ENCODE data around the gene ASTN2. TPM values are rescaled to one million over a fixed set of nuclear protein-coding genes. Genes with fewer than 3 reads are reported as not detected.

The ASTN2 gene
- polyA plus RNA-seq, 2 of the 4 experiments (the other 2 are of a cell fraction): 5.8 to 11.6 TPM

- WGBS (ENCODE audit: missing lambda C conversion rate): 63% methylated on average over 5 of the region's 5 CpGs
- FAIRE-seq: no peak
- TF ChIP-seq HES2 (IDR thresholded peaks at IDR 0.05) (no peak), MAX (IDR thresholded peaks at IDR 0.05) (no peak), SREBF2 (IDR thresholded peaks at IDR 0.05) (no peak), RARB (CRISPR knock-in tag; IDR thresholded peaks at IDR 0.05) (no peak), ELK1 (IDR thresholded peaks at IDR 0.05; ENCODE audit: low read depth, low read length) (no peak), REST (IDR thresholded peaks at IDR 0.05) (no peak), EP300 (IDR thresholded peaks at IDR 0.05) (no peak), RAD21 (conservative IDR thresholded peaks at IDR 0.05 in 1 of 2, IDR thresholded peaks at IDR 0.05 in 1 of 2) (no peak), ESRRA (IDR thresholded peaks at IDR 0.05; ENCODE audit: borderline replicate concordance, low read length) (no peak), EHMT2 (IDR thresholded peaks at IDR 0.05; ENCODE audit: low read depth) (no peak), POLR2A (IDR thresholded peaks at IDR 0.05; ENCODE audit: low read length) (no peak), NR3C1 (IDR thresholded peaks at IDR 0.05) (no peak), NPAS2 (CRISPR knock-in tag; IDR thresholded peaks at IDR 0.05; ENCODE audit: borderline replicate concordance) (no peak)
These were observed 456.0 kb downstream of the ASTN2 start for GRCh38 chr9:116958881-116959280.

GRCh38 chr9:116954731-116955130 lies 460.1 kb downstream of the ASTN2 start:
- Histone ChIP-seq H3K4me3 (no peak overlapping the region), H3K4me1 (no peaks in the 10 kb centered on the region), H3K9me3 (no peaks in the 10 kb centered on the region), H3K4me2 (no peak overlapping the region), H3K27ac (no peak overlapping the region)
- POLR2A ChIA-PET: no interaction called here
- no peak for TF ChIP-seq RARB (CRISPR knock-in tag; IDR thresholded peaks at IDR 0.05)
- no peak for TF ChIP-seq HOXA7 (CRISPR knock-in tag; IDR thresholded peaks at IDR 0.05)
- no peak for TF ChIP-seq CBX2 (IDR thresholded peaks at IDR 0.05; ENCODE audit: borderline replicate concordance, low read depth)
- CTCF ChIA-PET: interaction anchor here (0.8 to 1.9 kb wide), 3 partner anchors 9 to 218 kb away, joined by 3 to 5 read pairs (median 3); no protein-coding TSS in a partner anchor
- FAIRE-seq: no peak
- 16% methylated on average over 2 of the region's 2 CpGs for WGBS (ENCODE audit: missing lambda C conversion rate)
- no peak for ATAC-seq
- DNase-seq (ENCODE audit: low read depth in 1 of 2, low spot score in 1 of 2): no peak

More at GRCh38 chr9:116958881-116959280, 456.0 kb downstream of the ASTN2 start:
- H3K4me2 ChIP-seq: no peak overlapping the region
- H3K4me3 ChIP-seq: no peak overlapping the region
- ChIA-PET CTCF (no interaction called here), POLR2A (no interaction called here)
- ATAC-seq: no peak
- H3K9me3 ChIP-seq: no peaks in the 10 kb centered on the region
- H3K4me1 ChIP-seq: no peaks in the 10 kb centered on the region
- DNase-seq (ENCODE audit: low read depth in 1 of 2, low spot score in 1 of 2): no peak
- no peak overlapping the region for H3K27ac ChIP-seq

GRCh38 chr9:116953271-116953670 lies 461.6 kb downstream of the ASTN2 start:
- ATAC-seq (no peak), DNase-seq (ENCODE audit: low read depth in 1 of 2, low spot score in 1 of 2) (no peak), FAIRE-seq (no peak)
- Histone ChIP-seq H3K4me2 (no peak overlapping the region), H3K4me3 (no peak overlapping the region), H3K4me1 (no peaks in the 10 kb centered on the region), H3K9me3 (no peaks in the 10 kb centered on the region), H3K27ac (no peak overlapping the region)
- CTCF ChIA-PET: no interaction called here
- POLR2A ChIA-PET: no interaction called here
- WGBS (ENCODE audit: missing lambda C conversion rate): 12% methylated on average over 1 of the region's 1 CpG
- TF ChIP-seq CTCF (IDR thresholded peaks at IDR 0.05) (no peak), FOSB (CRISPR knock-in tag; IDR thresholded peaks at IDR 0.05) (no peak), TP53 (CRISPR knock-in tag; IDR thresholded peaks at IDR 0.05) (no peak), BHLHE40 (IDR thresholded peaks at IDR 0.05; ENCODE audit: low read depth, low read length) (no peak), RNF2 (IDR thresholded peaks at IDR 0.05; ENCODE audit: borderline replicate concordance, low read depth) (no peak), TFCP2L1 (CRISPR knock-in tag; IDR thresholded peaks at IDR 0.05) (no peak), NFE2L2 (conservative IDR thresholded peaks at IDR 0.05; ENCODE audit: low read length) (no peak), ELK1 (IDR thresholded peaks at IDR 0.05; ENCODE audit: low read depth, low read length) (no peak), E2F6 (IDR thresholded peaks at IDR 0.05; ENCODE audit: borderline replicate concordance, low read depth) (no peak), PBX3 (IDR thresholded peaks at IDR 0.05) (no peak), CBX8 (IDR thresholded peaks at IDR 0.05) (no peak)
